CD4-positive, alpha-beta T cell treated with Interleukin-4 for 1 hour (primary cell): Measurements from ENCODE around the gene PLP2.
A peak's percentile ranks its signal among the peaks of the same experiment; 100 is the strongest.
"Not testable (repeated sequence)": the region's sequence is repeated elsewhere in the genome, so short reads cannot be mapped to it uniquely, and the experiment has no call there.

Experiments used
- DNase-seq, 2 donors: peaks; one replicate each; pipeline ENCODE4 v3.0.0-alpha.2; 2020 to 2022

The PLP2 gene, protein sequence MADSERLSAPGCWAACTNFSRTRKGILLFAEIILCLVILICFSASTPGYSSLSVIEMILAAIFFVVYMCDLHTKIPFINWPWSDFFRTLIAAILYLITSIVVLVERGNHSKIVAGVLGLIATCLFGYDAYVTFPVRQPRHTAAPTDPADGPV

DNA sequence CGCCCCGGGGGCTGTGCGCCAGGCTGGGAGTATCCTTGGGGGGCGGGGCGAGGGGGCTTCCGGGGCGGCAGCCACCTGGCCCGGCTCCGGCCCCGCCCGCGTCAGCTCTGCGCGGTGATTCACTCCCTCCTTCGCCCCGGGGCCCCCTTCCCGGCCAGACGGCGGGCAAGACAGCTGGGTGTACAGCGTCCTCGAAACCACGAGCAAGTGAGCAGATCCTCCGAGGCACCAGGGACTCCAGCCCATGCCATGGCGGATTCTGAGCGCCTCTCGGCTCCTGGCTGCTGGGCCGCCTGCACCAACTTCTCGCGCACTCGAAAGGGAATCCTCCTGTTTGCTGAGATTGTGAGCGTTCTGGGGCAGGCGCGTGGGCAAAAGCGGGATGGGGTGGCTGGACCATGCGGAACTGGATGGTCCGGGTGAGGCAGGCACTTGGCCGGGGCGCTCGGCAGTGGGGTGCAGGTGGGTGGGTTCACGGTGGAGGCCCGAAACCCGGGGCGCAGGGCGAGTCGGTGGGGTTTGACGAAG, at the start of gene PLP2:
TSS of gene PLP2 (plus strand) at position 147 of the 528 bp plus-strand sequence. CDS start at position 250, 103 bp downstream.
- DNase-seq = peak; percentile 64 to 66

DNA sequence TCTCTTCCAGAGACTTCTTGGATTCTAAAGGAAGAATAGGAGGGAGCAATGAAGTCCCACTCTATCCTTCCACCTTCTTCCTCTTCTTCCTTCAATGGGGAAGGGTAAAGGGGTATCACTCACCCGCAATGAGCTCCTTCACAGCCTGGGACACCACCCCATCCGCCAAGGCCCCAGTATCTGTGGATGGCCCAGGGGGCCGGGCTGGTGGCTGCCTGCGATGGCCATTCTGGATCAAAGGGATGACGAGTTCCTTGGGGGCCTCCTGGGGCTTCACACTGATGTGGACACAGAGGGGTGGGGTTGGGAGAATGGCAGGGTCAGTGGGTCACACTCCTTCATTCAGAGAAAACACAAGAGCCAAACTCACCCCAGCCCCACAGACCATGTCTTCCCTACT, 49.2 kb upstream of the PLP2 start:
- no peak for DNase-seq

DNA sequence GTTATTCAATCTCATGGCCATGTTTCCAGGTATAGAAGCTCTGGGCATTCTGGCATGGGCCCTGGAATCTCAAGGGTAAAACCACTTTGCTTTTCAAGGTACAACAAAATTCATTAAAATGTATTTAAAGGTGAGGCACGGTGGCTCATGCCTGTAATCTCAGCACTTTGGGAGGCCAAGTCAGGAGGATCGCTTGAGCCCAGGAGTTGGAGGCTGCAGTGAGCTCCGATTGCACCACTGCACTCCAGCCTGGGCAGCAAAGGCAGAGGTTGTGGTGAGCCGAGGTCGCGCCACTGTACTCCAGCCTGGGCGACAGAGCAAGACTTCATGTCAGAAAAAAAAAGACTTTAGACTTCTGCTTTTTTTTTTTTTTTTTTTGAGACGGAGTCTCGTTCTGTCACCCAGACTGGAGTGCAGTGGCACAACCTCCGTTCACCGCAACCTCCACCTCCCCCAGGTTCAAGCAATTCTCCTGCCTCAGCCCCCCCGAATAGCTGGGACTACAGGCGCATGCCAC, 43.9 kb upstream of the PLP2 start:
- DNase-seq = not testable (repeated sequence)

DNA sequence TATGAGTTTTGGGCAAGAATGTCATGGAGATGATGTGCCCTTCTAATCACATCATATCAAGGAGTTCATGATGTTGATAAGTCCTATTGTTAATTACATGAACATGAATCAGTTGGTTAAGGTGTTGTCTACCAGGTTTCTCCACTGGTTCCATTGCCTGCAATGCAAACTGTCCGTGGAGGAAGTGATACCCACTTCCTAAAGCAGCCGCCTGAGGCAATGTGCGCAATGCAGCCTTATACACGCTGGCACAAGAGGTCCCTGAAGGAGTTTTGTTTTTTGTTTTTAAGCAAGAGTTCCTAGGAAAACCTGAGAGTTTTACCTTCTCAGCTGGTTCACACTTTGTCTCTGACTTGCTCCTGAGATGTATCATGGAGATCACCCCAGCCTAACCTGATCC, 42.3 kb upstream of the PLP2 start:
- peak in 1 of 2 donors; percentile 16 for DNase-seq

DNA sequence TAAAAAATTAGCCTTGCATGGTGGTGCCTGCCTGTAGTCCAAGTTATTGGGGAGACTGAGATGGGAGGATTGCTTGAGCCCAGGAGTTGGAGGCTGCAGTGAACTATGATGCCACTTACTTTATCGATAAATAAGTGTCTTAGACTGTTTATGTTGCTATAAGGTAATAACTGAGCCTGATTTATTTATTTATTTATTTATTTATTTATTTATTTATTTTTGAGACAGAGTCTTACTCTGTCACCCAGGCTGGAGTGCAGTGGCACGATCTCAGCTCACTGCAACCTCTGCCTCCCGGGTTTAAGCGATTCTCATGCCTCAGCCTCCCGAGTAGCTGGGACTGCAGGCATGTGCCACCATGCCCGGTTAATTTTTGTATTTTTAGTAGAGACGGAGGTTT, 39.4 kb upstream of the PLP2 start:
- not testable (repeated sequence) for DNase-seq

DNA sequence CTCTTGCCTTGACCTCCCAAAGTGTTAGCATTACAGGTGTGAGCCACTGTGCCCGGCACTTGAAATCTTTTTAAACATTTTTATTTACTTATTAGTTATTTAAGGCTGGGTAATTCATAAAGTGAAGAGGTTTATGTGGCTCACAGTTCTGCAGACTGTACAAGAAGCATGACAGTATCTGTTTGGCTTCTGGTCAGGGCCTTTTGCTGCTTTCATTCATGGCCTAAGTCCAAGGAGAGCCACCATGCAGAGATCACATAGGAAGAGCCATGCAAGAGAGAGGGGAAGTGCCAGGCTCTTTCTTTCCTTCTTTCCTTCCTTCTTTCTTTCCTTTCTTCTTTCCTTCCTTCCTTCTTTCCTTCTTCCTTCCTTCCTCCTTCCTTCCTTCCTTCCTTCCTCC, 37.9 kb upstream of the PLP2 start:
- no peak for DNase-seq

DNA sequence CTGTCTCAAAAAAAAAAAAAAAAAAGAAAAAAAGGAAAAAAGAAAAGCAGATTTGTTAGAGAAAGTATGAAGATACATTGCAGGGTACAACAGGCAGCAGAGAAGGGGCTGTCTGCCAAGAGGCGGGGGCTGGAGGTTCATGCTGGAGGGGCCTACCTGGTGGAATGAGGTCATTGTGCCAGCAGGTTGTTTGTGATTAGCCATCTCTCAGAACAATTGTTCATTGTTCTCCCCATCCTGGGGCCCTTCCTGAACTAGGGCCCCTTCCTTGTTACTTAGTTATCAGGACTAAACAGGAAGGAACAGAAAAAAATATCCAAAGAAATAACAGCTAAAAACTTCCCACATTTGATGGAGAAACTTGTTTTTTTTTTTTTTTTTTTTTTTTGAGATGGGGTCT, 34.2 kb upstream of the PLP2 start:
- no peak for DNase-seq

DNA sequence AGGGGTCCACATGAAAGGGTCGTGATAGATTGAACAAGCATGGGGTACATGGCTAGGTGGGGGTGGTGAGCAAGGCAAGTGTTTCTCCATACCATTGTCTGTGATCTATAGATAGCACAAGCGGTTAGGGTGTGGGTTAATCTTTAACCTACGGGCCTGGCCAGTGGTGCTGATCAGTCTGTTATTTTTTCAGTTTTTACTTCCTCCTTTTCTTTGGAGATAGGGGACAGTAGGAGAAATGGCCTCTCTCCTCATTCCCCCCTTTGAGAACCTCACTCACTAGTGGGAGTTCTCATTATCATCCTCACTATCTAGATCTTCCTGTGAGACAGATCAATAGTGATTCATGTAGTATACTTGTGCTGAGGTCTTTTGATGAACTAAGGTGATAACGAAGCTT, 32.0 kb upstream of the PLP2 start:
- DNase-seq = no peak

DNA sequence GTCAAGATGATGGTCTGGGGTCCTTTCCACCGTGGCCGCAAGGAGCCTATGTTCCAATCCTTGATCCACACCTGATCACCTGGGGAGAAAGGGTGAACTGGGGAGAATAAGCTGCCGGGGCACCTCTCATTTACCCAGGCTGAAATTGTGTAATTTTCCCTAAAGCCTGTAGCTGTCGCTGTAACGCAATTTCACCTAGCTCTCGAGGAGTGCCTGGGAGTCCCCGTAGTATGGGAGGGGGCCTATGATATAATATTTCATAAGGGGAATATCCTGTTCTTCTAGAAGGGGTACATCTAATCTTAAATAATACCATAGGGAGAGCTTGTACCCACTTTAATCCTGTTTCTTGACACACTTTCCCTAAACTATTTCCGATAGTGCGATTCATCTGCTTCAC, 29.4 kb upstream of the PLP2 start:
- peak in 1 of 2 donors; percentile 28 for DNase-seq

DNA sequence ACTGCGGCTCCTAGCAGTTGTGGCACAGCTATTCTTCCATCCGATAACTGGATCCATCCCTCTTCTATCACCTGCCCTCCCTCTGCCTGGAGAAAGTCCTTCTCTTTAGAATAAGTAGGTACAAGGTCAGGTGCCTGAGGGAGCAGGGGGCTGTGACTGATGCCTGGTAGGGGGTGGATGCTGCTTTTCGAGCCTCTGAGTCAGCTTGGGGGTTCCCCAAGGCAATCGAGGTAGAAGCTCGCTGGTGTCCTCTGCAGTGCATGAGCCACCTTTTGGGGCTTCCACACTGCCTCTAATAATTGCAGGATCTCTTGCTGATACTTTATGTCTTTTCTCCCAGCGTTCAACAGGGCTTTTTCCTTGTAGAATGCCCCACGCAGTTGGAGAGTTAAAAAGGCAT, 28.5 kb upstream of the PLP2 start:
- not testable (repeated sequence) for DNase-seq

DNA sequence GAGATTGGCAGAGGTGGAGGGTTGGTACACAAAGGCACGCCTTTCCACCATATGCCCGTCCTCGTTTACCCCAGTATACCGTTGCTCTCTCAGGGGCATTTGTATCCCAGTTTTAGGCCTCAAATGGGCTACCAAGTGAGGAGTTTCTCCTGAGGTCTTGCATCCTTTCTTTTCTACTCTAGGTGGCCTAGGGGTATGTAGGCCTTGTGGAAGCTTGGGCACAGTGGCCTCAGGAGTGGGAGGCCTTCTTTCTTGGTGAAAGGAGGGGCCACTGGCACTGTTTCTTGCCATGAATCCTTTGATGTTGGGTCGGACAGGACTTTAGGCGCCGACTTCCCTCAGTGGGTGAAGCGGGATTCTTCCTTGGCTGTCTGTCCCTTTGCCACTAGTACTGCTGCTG, 24.4 kb upstream of the PLP2 start:
- no peak for DNase-seq

DNA sequence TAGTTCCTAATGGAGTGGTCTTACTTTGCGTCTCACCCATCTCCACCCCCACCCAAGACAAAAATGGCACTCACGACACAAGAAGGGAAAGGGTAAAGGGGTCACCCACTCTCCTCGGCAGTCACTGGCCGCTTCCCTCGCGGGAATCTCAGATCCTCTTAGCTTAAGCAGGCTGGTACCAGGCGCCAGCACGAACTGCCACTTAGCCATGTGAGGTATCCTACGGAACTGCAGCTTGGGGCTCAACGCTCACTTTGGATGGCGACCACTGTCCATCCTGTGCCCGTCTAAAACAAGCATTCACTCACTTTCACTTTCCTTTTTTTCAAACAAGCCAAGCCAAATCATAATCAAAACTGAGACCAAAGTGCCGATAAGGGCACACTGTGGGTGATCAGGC, 23.8 kb upstream of the PLP2 start:
- DNase-seq = no peak

DNA sequence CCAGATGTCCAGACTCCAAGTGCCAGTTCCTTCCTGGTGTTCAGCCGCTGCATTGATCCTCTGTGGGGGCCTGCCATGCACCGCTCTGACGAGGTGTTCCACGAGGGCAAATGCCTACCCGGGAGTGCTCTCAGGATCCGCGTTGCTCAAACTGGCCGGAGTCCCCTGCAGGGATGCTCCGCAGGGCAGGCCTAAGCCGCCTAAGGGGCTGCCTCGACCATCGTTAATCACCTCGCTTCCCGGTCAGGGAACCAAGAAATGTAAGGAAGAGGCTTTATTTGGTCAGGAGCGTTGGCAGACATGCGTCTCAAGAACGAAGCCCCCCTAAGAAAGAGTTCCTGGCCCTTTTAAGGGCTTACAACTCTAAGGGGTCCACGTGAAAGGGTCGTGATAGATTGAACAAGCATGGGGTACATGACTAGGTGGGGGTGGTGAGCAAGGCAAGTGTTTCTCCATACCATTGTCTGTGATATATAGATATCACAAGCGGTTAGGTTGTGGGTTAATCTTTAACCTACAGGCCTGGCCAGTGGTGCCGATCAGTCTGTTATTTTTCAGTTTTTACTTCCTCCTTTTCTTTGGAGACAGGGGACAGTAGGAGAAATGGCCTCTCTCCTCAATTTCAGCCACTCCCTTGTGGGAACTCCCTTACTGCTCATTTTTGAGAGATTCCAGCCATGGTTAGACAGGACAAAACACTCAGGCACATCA, 23.2 kb upstream of the PLP2 start:
- DNase-seq = not testable (repeated sequence)

DNA sequence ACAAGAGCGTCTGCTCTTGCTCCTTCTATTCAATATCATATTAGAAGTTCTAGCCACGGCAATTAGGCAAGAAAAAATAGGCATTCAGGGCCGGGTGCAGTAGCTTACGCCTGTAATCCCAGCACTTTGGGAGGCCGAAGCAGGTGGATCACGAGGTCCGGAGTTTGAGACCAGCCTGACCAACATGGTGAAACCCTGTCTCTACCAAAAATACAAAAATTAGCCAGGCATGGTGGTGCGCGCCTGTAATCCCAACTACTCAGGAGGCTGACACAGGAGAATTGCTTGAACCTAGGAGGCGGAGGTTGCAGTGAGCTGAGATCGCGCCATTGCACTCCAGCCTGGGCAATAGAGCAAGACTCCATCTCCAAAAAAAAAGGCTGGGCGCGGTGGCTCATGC, 22.4 kb upstream of the PLP2 start:
- DNase-seq = not testable (repeated sequence)

DNA sequence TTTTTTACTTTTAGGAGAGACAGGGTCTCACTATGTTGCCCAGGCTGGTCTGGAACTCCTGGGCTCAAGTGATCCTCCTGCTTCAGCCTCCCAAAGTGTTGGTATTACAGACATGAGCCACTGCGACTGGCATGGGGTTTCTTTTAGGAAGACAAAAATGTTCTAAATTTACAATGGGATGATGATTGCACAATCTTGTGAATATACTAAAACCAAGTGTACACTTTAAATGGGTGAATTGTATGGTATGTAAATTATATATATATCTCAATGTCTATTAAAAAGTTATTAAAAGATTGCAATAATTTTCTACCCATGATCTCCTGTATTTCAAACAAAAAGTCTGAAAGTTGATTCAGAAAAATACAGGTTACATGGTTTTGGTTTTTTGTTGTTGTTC, 18.2 kb upstream of the PLP2 start:
- no peak for DNase-seq

DNA sequence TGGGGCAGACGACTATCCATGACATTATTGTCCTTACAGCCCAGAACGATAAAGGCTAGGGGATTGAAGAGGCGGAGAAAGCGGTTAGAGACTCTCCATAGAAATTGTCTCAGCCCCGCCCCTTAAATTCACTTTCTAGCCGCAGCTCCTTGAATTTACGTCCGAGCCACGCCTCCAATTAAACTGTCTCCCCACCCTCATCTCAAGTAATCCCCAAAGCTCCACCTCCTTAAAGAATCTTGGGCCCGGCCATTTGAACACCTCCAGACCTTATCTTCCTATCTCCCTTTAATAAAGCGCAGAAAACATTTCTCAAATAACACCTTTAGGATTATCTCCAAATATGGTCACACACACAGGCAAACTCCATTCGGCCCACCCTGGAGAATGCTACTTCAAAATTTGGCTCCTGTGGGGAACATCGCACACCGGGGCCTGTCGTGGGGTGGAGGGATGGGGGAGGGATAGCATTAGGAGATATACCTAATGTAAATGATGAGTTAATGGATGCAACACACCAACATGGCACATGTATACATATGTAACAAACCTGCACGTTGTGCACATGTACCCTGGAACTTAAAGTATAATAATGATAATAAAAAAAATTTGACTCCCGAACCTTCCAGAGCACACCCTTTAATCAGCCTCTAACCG, 16.3 kb upstream of the PLP2 start:
- DNase-seq = peak; percentile 50 to 62

DNA sequence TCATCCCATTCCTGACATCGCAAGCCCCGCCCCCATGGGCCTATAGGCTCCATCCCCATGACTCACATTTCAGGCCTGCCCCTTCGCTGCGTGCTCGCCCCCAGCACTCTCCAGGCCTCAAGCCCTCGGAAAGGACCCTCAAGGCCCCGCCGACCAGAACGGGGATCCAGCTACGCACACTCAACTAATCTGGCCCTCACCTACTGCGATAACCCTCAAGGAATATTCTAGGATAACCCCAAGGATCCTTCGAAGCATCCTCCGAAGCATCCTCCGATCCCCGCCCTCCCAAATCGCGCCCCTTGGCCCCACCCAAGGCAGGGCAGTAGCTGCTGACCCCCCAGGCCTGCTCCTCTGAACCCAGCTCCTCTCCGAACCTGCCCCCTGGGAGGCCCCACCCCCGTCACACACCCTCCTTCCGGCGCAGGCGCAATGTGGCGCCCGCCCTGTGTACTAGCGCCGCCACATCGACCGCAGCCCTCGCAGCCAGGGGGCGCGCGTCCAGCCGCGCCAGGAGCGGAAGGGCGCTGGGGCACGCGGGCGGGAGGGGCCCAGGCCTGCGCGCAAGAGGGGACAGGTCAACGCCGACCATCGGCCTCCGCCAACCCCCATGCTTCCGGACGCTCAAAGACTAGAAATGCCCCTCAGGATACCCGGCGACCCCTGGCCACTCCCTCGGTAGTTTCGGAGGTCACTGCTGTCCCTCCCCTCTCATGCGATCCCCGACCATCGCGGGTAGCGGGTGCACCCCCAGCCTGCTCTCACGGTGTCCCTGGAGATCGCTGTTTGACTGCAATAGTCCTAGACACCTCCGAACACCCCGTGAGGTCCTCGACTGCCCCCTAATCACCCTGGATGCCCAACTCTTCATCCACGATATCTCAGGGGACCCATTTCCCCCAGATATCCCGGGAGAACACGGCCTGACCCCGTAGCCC, 15.5 kb upstream of the PLP2 start:
- DNase-seq = peak; percentile 89

DNA sequence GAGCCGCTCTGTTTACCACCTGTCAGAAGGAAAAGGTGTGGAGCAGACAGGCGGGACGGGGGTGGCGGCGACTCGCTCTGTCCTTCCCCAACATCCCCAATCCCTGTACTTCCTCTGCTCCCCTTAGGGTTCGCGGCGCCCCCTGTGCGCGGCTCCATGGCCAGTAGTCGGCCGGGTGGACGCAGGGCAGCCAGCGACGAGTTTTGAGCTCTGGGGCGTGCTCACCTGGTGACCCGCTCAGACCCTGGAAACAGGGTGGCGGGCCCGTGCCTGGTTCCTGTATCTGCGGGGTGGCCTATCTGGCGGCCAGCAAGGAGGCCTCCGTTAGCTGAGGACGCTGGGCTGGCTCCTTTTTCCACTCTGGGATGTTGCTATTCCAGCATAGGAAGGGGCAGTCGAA, 14.5 kb upstream of the PLP2 start:
- no peak for DNase-seq

DNA sequence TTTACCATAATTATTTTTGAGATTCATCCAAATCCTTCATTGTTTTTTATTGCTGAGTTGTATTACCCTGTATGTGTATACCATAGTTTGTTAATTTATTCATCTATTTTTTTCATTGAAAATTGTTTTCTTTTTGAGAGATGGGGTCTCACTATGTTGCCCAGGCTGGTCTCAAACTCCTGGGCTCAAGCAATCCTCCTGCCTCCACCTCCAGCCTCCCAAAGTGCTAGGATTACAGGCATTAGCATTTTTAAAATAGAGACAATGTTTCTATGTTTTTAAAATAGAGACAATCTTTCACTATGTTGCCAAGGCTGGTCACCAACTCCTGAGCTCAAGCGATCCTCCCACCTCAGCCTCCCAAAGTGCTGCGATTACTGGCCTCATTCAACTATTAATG, 10.8 kb upstream of the PLP2 start:
- DNase-seq = no peak

DNA sequence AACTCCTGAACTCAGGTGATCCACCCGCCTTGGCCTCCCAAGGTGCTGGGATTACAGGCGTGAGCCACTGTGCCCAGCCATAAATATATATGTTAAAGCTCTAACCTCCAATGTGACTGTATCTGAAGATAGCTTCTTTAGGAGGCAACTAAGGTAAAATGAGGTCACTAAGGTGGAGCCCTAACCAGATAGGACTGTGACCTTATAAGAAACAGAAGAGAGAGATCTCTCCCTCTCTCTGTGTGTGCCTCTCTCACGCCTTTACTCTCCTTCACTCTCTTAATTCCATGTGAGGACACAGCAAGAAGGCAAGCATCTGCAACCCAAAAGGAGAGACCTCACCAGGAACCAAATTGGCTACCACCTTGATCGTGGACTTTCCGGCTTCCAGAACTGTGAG, 10.1 kb upstream of the PLP2 start:
- no peak for DNase-seq

DNA sequence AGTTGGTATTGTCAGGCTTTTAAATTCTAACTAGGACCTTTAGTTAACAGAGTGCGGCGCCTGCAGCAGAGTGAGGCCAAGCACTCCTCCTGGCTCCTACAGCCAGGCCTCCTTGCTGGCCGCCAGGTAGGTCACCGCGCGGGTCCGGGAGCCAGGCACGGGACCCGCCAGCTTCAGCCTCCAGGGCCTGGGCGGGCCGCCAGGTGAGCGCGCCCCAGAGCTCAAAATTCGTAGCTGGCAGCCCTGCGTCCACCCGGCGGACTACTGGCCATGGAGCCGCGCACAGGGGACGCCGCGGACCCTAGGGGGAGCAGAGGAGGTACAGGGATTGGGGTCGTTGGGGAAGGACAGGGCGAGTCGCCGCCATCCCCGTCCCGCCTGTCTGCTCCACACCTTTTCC, 9.1 kb upstream of the PLP2 start, which contains the start of gene MAGIX:
TSS of gene MAGIX (plus strand) at position 139 of the 400 bp plus-strand sequence. CDS start at position 271, 132 bp downstream.
- DNase-seq = no peak
